H9 (cell line): Measurements from ENCODE around the gene BIRC5. TPM values are rescaled to one million over a fixed set of nuclear protein-coding genes. Genes with fewer than 3 reads are reported as not detected.

Experiments
- DNase-seq: peaks from one replicate; pipeline ENCODE4 v3.0.0-alpha.2; 2017
- H2AFZ ChIP-seq: one replicate; pipeline ENCODE4 v1.6.1; 2013; ENCODE audit warnings: mild to moderate bottlenecking, low read length, control low read depth, moderate library complexity
- H2AK5ac ChIP-seq: 2 replicates; pipeline ENCODE4 v1.6.1; 2013; ENCODE audit warnings: low read length, control low read depth, mixed read lengths; ENCODE audit not compliant: insufficient read length
- H2BK120ac ChIP-seq: one replicate; pipeline ENCODE4 v1.6.1; 2013; ENCODE audit warnings: low read depth, mild to moderate bottlenecking, low read length, control low read depth, inconsistent platforms; ENCODE audit not compliant: poor library complexity, severe bottlenecking
- H2BK12ac ChIP-seq: 2 replicates; pipeline ENCODE4 v1.6.1; 2013; ENCODE audit warnings: low read length, control low read depth, mixed read lengths, low read depth; ENCODE audit not compliant: insufficient read length
- H2BK15ac ChIP-seq: 2 replicates; pipeline ENCODE4 v1.6.1; 2013; ENCODE audit warnings: low read depth, low read length, control low read depth
- H2BK20ac ChIP-seq: one replicate; pipeline ENCODE4 v1.6.1; 2013; ENCODE audit warnings: low read depth, mild to moderate bottlenecking, low read length, control low read depth, inconsistent platforms; ENCODE audit not compliant: poor library complexity, severe bottlenecking
- H2BK5ac ChIP-seq: 2 replicates; pipeline ENCODE4 v1.6.1; 2013; ENCODE audit warnings: low read length, control low read depth, mixed read lengths; ENCODE audit not compliant: insufficient read length
- H3K14ac ChIP-seq: 2 replicates; pipeline ENCODE4 v1.6.1; 2013; ENCODE audit warnings: low read length, control low read depth; ENCODE audit not compliant: insufficient read depth
- H3K18ac ChIP-seq: 2 replicates; pipeline ENCODE4 v1.6.1; 2013; ENCODE audit warnings: low read depth, mild to moderate bottlenecking, mixed read lengths, low read length, control low read depth; ENCODE audit not compliant: insufficient read length
- H3K23ac ChIP-seq: 2 replicates; pipeline ENCODE4 v1.6.1; 2013; ENCODE audit warnings: low read length, control low read depth, mixed read lengths, low read depth; ENCODE audit not compliant: insufficient read length
- H3K23me2 ChIP-seq: 2 replicates; pipeline ENCODE4 v1.6.1; 2013; ENCODE audit warnings: low read depth, mild to moderate bottlenecking, mixed read lengths, low read length, control low read depth; ENCODE audit not compliant: insufficient read length, poor library complexity, severe bottlenecking
- H3K27ac ChIP-seq: 2 replicates; pipeline ENCODE4 v1.5.1; 2013; ENCODE audit warnings: low read length, control low read depth, mixed read lengths, low read depth; ENCODE audit not compliant: insufficient read length
- H3K27me3 ChIP-seq: 2 replicates; pipeline ENCODE4 v1.6.1; 2013; ENCODE audit warnings: low read length, control low read depth, inconsistent platforms; ENCODE audit not compliant: insufficient read depth
- H3K4ac ChIP-seq: 2 replicates; pipeline ENCODE4 v1.6.1; 2013; ENCODE audit warnings: low read depth, mild to moderate bottlenecking, control low read depth, inconsistent platforms, low read length, moderate library complexity
- H3K4me1 ChIP-seq: 2 replicates; pipeline ENCODE4 v1.6.1; 2013; ENCODE audit warnings: low read length, control low read depth, inconsistent platforms; ENCODE audit not compliant: insufficient read depth
- H3K4me2 ChIP-seq: 2 replicates; pipeline ENCODE4 v1.6.1; 2013; ENCODE audit warnings: low read length, control low read depth, mixed read lengths; ENCODE audit not compliant: insufficient read length, insufficient read depth
- H3K56ac ChIP-seq: 2 replicates; pipeline ENCODE4 v1.6.1; 2013; ENCODE audit warnings: low read depth, mild to moderate bottlenecking, mixed read lengths, low read length, control low read depth; ENCODE audit not compliant: insufficient read length
- H3K79me1 ChIP-seq: 2 replicates; pipeline ENCODE4 v1.6.1; 2013; ENCODE audit warnings: low read depth, mild to moderate bottlenecking, moderate library complexity, low read length, control low read depth, inconsistent platforms; ENCODE audit not compliant: insufficient read depth, poor library complexity, severe bottlenecking
- H3K79me2 ChIP-seq: 2 replicates; pipeline ENCODE4 v1.6.1; 2013; ENCODE audit warnings: low read length, control low read depth, inconsistent platforms; ENCODE audit not compliant: insufficient read depth
- H3K9ac ChIP-seq: 2 replicates; pipeline ENCODE4 v1.6.1; 2013; ENCODE audit warnings: low read length, control low read depth, mixed read lengths; ENCODE audit not compliant: insufficient read length; ENCODE audit errors: extremely low read depth
- H3K9me3 ChIP-seq: one replicate; pipeline ENCODE4 v1.6.1; 2013; ENCODE audit warnings: low read depth, low read length, inconsistent platforms; ENCODE audit not compliant: control insufficient read depth
- H3T11ph ChIP-seq: one replicate; pipeline ENCODE4 v1.6.1; 2013; ENCODE audit warnings: mild to moderate bottlenecking, low read length, control low read depth, inconsistent platforms
- H4K20me1 ChIP-seq: one replicate; pipeline ENCODE4 v1.6.1; 2013; ENCODE audit not compliant: control insufficient read depth, insufficient read length, insufficient read depth
- H4K5ac ChIP-seq: 2 replicates; pipeline ENCODE4 v1.6.1; 2013; ENCODE audit warnings: low read depth, mild to moderate bottlenecking, mixed read lengths, low read length, control low read depth; ENCODE audit not compliant: insufficient read length
- H4K8ac ChIP-seq: replicated peaks from 2 replicates; pipeline ENCODE4 v1.6.1; 2013; ENCODE audit warnings: low read length, control low read depth, mixed read lengths, low read depth; ENCODE audit not compliant: insufficient read length
- H4K91ac ChIP-seq: 2 replicates; pipeline ENCODE4 v1.6.1; 2013; ENCODE audit warnings: low read depth, mild to moderate bottlenecking, moderate library complexity, mixed read lengths, low read length, control low read depth; ENCODE audit not compliant: insufficient read length
- H3K27ac Mint-ChIP-seq, 3 experiments: 2 replicates in 2 of 3; 3 replicates in 1 of 3; pipeline ENCODE4 v1.8.0; 2020 to 2021; ENCODE audit warnings: mixed read lengths in 3 of 3, mild to moderate bottlenecking in 1 of 3, moderate library complexity in 1 of 3
- H3K27me3 Mint-ChIP-seq: 2 replicates; pipeline ENCODE4 v1.8.0; 2021; ENCODE audit warnings: low read depth, mild to moderate bottlenecking, moderate library complexity, mixed read lengths
- H3K36me3 Mint-ChIP-seq, 3 experiments: 2 replicates in 2 of 3; 3 replicates in 1 of 3; pipeline ENCODE4 v1.8.0; 2020 to 2021; ENCODE audit warnings: low read depth in 3 of 3, mixed read lengths in 3 of 3; ENCODE audit not compliant: insufficient read depth in 1 of 3
- H3K4me1 Mint-ChIP-seq, 2 experiments: 2 replicates each; pipeline ENCODE4 v1.8.0; 2020; ENCODE audit warnings: mixed read lengths in 2 of 2
- H3K4me3 Mint-ChIP-seq, 2 experiments: 2 replicates in 1 of 2; 3 replicates in 1 of 2; pipeline ENCODE4 v1.8.0; 2020 to 2021; ENCODE audit warnings: mild to moderate bottlenecking in 2 of 2, mixed read lengths in 2 of 2, moderate library complexity in 1 of 2
- H3K9me3 Mint-ChIP-seq, 2 experiments: 2 replicates in 1 of 2; 3 replicates in 1 of 2; pipeline ENCODE4 v1.8.0; 2020; ENCODE audit warnings: mild to moderate bottlenecking in 2 of 2, mixed read lengths in 2 of 2, moderate library complexity in 1 of 2
- CTCF ChIP-seq: fragments of 200-600 bp; sonication (generic); conservative IDR thresholded peaks from 3 replicates; pipeline ENCODE4 v1.8.0; 2021; ENCODE audit warnings: antibody characterized with exemption, mild to moderate bottlenecking
- WGBS: extraction: QIAGEN DNeasy Blood & Tissue Kit; methylation state at CpG from one replicate; pipeline ENCODE4 v1.1.7; 2013; ENCODE audit warnings: missing lambda C conversion rate, low lambda C conversion rate, mixed read lengths; ENCODE audit not compliant: insufficient read length; ENCODE audit errors: extremely low coverage; 5-methylcytosine and 5-hydroxymethylcytosine counted together
- total RNA-seq: library from RNA; stranded (reverse); gene quantifications from 2 replicates; pipeline ENCODE4 v1.2.1, GENCODE V29; 2021

The BIRC5 gene
- total RNA-seq, 1 experiment from 2014 or later = 97.8 TPM

- Mint-ChIP-seq H3K36me3 (peaks cover 23 to 60% (median 60%) of the 10 kb centered on the region in 3 experiments; a peak in 6 of 7 replicates), H3K27me3 (no peaks in the 10 kb centered on the region), H3K9me3 (no peaks in the 10 kb centered on the region), H3K4me3 (peak overlapping the region in 1 of 2 experiments; percentile 9; a peak in 1 of 5 replicates), H3K27ac (peak overlapping the region; percentile 59 to 81 (median 76); a peak in 5 of 7 replicates), H3K4me1 (peaks cover 24 to 25% of the 10 kb centered on the region in 2 experiments)
- Histone ChIP-seq H3K23ac (no peak overlapping the region), H3K79me2 (no peaks in the 10 kb centered on the region; the same call in 1 of the 2 replicates), H3K4me1 (peaks cover 10% of the 10 kb centered on the region; the same call in 1 of the 2 replicates), H2BK20ac (no peak overlapping the region), H3K27ac (no peak overlapping the region), H3K56ac (no peak overlapping the region), H3K18ac (no peak overlapping the region), H3K4me2 (no peak overlapping the region), H2BK120ac (no peak overlapping the region), H3K4ac (no peak overlapping the region), H3T11ph (no peak overlapping the region), H2AFZ (no peak overlapping the region), H3K79me1 (no peaks in the 10 kb centered on the region), H4K91ac (no peak overlapping the region), H3K23me2 (no peaks in the 10 kb centered on the region), H4K8ac (no peak overlapping the region), H3K27me3 (no peaks in the 10 kb centered on the region), H2BK12ac (no peak overlapping the region), H2AK5ac (no peak overlapping the region), H4K20me1 (no peaks in the 10 kb centered on the region), H2BK5ac (no peak overlapping the region), H2BK15ac (no peak overlapping the region), H3K9me3 (no peaks in the 10 kb centered on the region), H3K14ac (no peak overlapping the region), H4K5ac (no peak overlapping the region), H3K9ac (no peak overlapping the region)
- WGBS = no CpG with 5 or more reads among the region's 9 CpGs
- peak; percentile 53 for DNase-seq
- TF ChIP-seq CTCF = no peak
These were observed 16.8 kb upstream of the BIRC5 start for GRCh38 chr17:78197147-78197832.
